T-helper 2 cell treated with Interferon-gamma antibody and Interleukin-4, amounts not matched to agents 5 μg/mL and 100 μg/mL, for 36 hours (primary cell): ENCODE data around the gene SLX4IP.
"Not testable (repeated sequence)": the region's sequence is repeated elsewhere in the genome, so short reads cannot be mapped to it uniquely, and the experiment has no call there.

Experiments
- DNase-seq: peaks from one replicate; pipeline ENCODE4 v3.0.0; 2021; ENCODE audit warnings: low spot score
- H3K27ac Mint-ChIP-seq: one replicate; pipeline ENCODE4 v1.8.0; 2021; ENCODE audit warnings: mild to moderate bottlenecking, mixed read lengths
- H3K27me3 Mint-ChIP-seq: one replicate; pipeline ENCODE4 v1.8.0; 2021; ENCODE audit warnings: low read depth, mixed read lengths
- H3K36me3 Mint-ChIP-seq: one replicate; pipeline ENCODE4 v1.8.0; 2021; ENCODE audit warnings: low read depth, mixed read lengths
- H3K4me1 Mint-ChIP-seq: one replicate; pipeline ENCODE4 v1.8.0; 2021; ENCODE audit warnings: low read depth, mixed read lengths
- H3K4me3 Mint-ChIP-seq: one replicate; pipeline ENCODE4 v1.8.0; 2022; ENCODE audit warnings: mild to moderate bottlenecking, moderate library complexity, mixed read lengths
- H3K9me3 Mint-ChIP-seq: one replicate; pipeline ENCODE4 v1.8.0; 2021; ENCODE audit warnings: mixed read lengths

The SLX4IP gene

GRCh38 chr20:10434832-10435812, at the start of gene SLX4IP:
Gene SLX4IP (plus strand): TSS chr20:10435305. CDS start chr20:10458205, 22,900 bp downstream.
- Mint-ChIP-seq H3K4me3 (peak within 1 kb of the TSS; percentile 94), H3K27ac (peak within 1 kb of the TSS; percentile 95), H3K4me1 (peaks cover 44% of the 10 kb centered on the region), H3K36me3 (peaks cover 10% of the 10 kb centered on the region), H3K9me3 (no peaks in the 10 kb centered on the region), H3K27me3 (no peaks in the 10 kb centered on the region)
- DNase-seq: peak; percentile 84

- H3K27ac Mint-ChIP-seq: no peak overlapping the region
- H3K27me3 Mint-ChIP-seq: peaks cover 7% of the 10 kb centered on the region
- peaks cover 5% of the 10 kb centered on the region for H3K4me1 Mint-ChIP-seq
- H3K36me3 Mint-ChIP-seq: no peaks in the 10 kb centered on the region
- H3K9me3 Mint-ChIP-seq: no peaks in the 10 kb centered on the region
- H3K4me3 Mint-ChIP-seq: no peak overlapping the region
- no peak for DNase-seq
Observed at GRCh38 chr20:10385850-10386544, 49.1 kb upstream of the SLX4IP start.

GRCh38 chr20:10387686-10388085, 47.4 kb upstream of the SLX4IP start:
- no peak overlapping the region for H3K4me3 Mint-ChIP-seq
- peaks cover 5% of the 10 kb centered on the region for H3K4me1 Mint-ChIP-seq
- H3K27me3 Mint-ChIP-seq: peaks cover 7% of the 10 kb centered on the region
- H3K9me3 Mint-ChIP-seq: no peaks in the 10 kb centered on the region
- H3K27ac Mint-ChIP-seq: no peak overlapping the region
- no peak for DNase-seq
- no peaks in the 10 kb centered on the region for H3K36me3 Mint-ChIP-seq

- no peak overlapping the region for H3K27ac Mint-ChIP-seq
- H3K4me1 Mint-ChIP-seq: peaks cover 5% of the 10 kb centered on the region
- no peaks in the 10 kb centered on the region for H3K36me3 Mint-ChIP-seq
- no peaks in the 10 kb centered on the region for H3K9me3 Mint-ChIP-seq
- H3K4me3 Mint-ChIP-seq: no peak overlapping the region
- DNase-seq: no peak
- H3K27me3 Mint-ChIP-seq: peaks cover 4% of the 10 kb centered on the region
Observed at GRCh38 chr20:10388597-10388996, 46.5 kb upstream of the SLX4IP start.

- Mint-ChIP-seq H3K27me3 (peaks cover 4% of the 10 kb centered on the region), H3K9me3 (no peaks in the 10 kb centered on the region), H3K4me3 (no peak overlapping the region), H3K4me1 (peaks cover 4% of the 10 kb centered on the region), H3K27ac (no peak overlapping the region), H3K36me3 (no peaks in the 10 kb centered on the region)
- no peak for DNase-seq
Observed at GRCh38 chr20:10390709-10391108, 44.4 kb upstream of the SLX4IP start.

- DNase-seq, H3K27me3 Mint-ChIP-seq, H3K4me3 Mint-ChIP-seq, H3K36me3 Mint-ChIP-seq, H3K27ac Mint-ChIP-seq, H3K4me1 Mint-ChIP-seq, H3K9me3 Mint-ChIP-seq: not testable (repeated sequence)
Observed at GRCh38 chr20:10394752-10395151, 40.4 kb upstream of the SLX4IP start.

- H3K4me3 Mint-ChIP-seq: no peak overlapping the region
- no peaks in the 10 kb centered on the region for H3K27me3 Mint-ChIP-seq
- no peak overlapping the region for H3K27ac Mint-ChIP-seq
Observed at GRCh38 chr20:10398834-10399369, 36.2 kb upstream of the SLX4IP start.

GRCh38 chr20:10402938-10403608, 32.0 kb upstream of the SLX4IP start:
- Mint-ChIP-seq H3K4me1 (peaks cover 12% of the 10 kb centered on the region), H3K36me3 (peaks cover 2% of the 10 kb centered on the region), H3K4me3 (no peak overlapping the region), H3K27ac (no peak overlapping the region), H3K27me3 (no peaks in the 10 kb centered on the region), H3K9me3 (no peaks in the 10 kb centered on the region)
- DNase-seq: no peak

More at GRCh38 chr20:10398834-10399369, 36.2 kb upstream of the SLX4IP start:
- H3K4me1 Mint-ChIP-seq: peaks cover 8% of the 10 kb centered on the region
- no peaks in the 10 kb centered on the region for H3K9me3 Mint-ChIP-seq
- H3K36me3 Mint-ChIP-seq: no peaks in the 10 kb centered on the region
- DNase-seq: no peak

GRCh38 chr20:10404023-10404628, 31.0 kb upstream of the SLX4IP start:
- H3K36me3 Mint-ChIP-seq: peaks cover 2% of the 10 kb centered on the region
- DNase-seq: no peak
- peaks cover 12% of the 10 kb centered on the region for H3K4me1 Mint-ChIP-seq
- no peak overlapping the region for H3K4me3 Mint-ChIP-seq
- no peaks in the 10 kb centered on the region for H3K9me3 Mint-ChIP-seq
- H3K27me3 Mint-ChIP-seq: no peaks in the 10 kb centered on the region
- no peak overlapping the region for H3K27ac Mint-ChIP-seq

- H3K9me3 Mint-ChIP-seq: no peaks in the 10 kb centered on the region
- DNase-seq: no peak
- no peak overlapping the region for H3K4me3 Mint-ChIP-seq
- H3K4me1 Mint-ChIP-seq: peaks cover 12% of the 10 kb centered on the region
- no peak overlapping the region for H3K27ac Mint-ChIP-seq
- no peaks in the 10 kb centered on the region for H3K27me3 Mint-ChIP-seq
- H3K36me3 Mint-ChIP-seq: peaks cover 2% of the 10 kb centered on the region
Observed at GRCh38 chr20:10404959-10405530, 30.1 kb upstream of the SLX4IP start.

GRCh38 chr20:10408108-10408813, 26.8 kb upstream of the SLX4IP start:
- Mint-ChIP-seq H3K36me3 (peaks cover 4% of the 10 kb centered on the region), H3K27me3 (no peaks in the 10 kb centered on the region), H3K4me3 (no peak overlapping the region), H3K27ac (no peak overlapping the region), H3K9me3 (no peaks in the 10 kb centered on the region), H3K4me1 (peaks cover 8% of the 10 kb centered on the region)
- no peak for DNase-seq

GRCh38 chr20:10411673-10412072, 23.4 kb upstream of the SLX4IP start:
- no peak for DNase-seq
- Mint-ChIP-seq H3K27me3 (no peaks in the 10 kb centered on the region), H3K4me1 (peaks cover 3% of the 10 kb centered on the region), H3K4me3 (no peak overlapping the region), H3K9me3 (no peaks in the 10 kb centered on the region), H3K36me3 (peaks cover 12% of the 10 kb centered on the region), H3K27ac (no peak overlapping the region)
